HUES6 (cell line): Measurements from ENCODE around the gene RNF144A.

Experiments
- H3K27ac ChIP-seq: 2 replicates; pipeline ENCODE4 v1.7.0; 2013; ENCODE audit warnings: low read depth, mild to moderate bottlenecking, low read length, inconsistent platforms
- H3K27me3 ChIP-seq: 2 replicates; pipeline ENCODE4 v1.6.1; 2013; ENCODE audit warnings: low read length; ENCODE audit not compliant: control insufficient read depth, insufficient read depth
- H3K36me3 ChIP-seq: 2 replicates; pipeline ENCODE4 v1.6.1; 2013; ENCODE audit warnings: low read length; ENCODE audit not compliant: control insufficient read depth, insufficient read depth
- H3K4me1 ChIP-seq: 2 replicates; pipeline ENCODE4 v1.6.1; 2013; ENCODE audit warnings: low read length; ENCODE audit not compliant: control insufficient read depth, insufficient read depth
- H3K4me3 ChIP-seq: 2 replicates; pipeline ENCODE4 v1.5.1; 2013; ENCODE audit warnings: low read depth, low read length
- H3K9ac ChIP-seq: one replicate; pipeline ENCODE4 v1.6.1; 2013; ENCODE audit warnings: mild to moderate bottlenecking, low read length
- H3K9me3 ChIP-seq: 2 replicates; pipeline ENCODE4 v1.6.1; 2013; ENCODE audit warnings: low read depth, low read length; ENCODE audit not compliant: control insufficient read depth, insufficient read depth

RNF144A gene

DNA sequence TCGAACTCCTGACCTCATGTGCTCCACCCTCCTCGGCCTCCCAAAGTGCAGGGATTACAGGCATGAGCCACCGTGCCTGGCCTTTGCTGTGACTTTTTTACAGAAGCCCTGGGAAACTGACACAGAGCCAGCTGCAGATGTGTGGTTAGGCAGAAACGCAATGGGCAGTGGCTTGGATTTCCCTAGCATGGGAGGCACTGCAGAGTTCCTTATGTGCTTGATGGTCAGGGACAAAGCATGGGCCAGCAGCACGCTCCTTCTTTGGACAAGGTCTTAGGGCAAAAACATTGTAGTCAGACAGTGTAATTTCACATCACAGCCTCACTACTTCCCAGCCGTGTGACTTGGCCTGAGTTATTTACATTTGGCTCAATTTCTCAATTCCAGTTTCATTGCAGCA is 153.9 kb downstream of the RNF144A start:
- H3K36me3 ChIP-seq, result no peaks in the 10 kb centered on the region
- H3K4me1 ChIP-seq, result no peaks in the 10 kb centered on the region
- no peaks in the 10 kb centered on the region for H3K27me3 ChIP-seq
- H3K9me3 ChIP-seq, result no peaks in the 10 kb centered on the region
- H3K9ac ChIP-seq, result no peak overlapping the region
- no peak overlapping the region for H3K27ac ChIP-seq
- H3K4me3 ChIP-seq, result no peak overlapping the region

DNA sequence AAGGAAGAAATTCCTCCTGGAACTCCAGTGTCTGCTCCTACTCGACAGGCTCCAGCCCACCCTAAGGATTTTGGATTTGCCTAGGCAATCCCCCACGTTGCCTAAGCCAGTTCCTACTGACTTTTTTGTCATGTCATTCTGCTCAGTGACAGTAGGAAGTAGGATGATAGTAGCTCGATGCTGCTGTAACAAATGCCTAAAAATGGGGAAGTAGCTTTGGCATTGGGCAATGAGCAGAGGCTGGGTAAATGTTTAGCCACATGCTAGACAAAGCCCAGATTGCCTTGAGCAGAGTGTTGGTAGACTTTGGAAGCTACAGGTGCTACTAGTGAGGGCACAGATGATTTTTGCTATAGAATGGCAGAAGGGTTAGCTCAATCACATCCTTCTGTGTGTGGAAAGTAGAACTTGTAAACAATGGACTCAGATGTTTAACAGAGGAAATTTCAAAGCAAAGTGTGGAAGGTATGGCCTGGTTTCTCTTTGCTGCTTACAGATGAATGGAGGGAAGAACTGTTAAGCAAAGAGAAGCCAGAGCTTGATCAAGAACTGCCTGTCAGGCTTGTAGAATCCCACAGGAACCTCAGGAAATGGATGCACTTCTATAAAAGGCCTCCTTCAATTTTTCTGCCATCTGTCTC is 154.8 kb downstream of the RNF144A start:
- Histone ChIP-seq H3K36me3 (no peaks in the 10 kb centered on the region), H3K27me3 (no peaks in the 10 kb centered on the region), H3K9me3 (no peaks in the 10 kb centered on the region), H3K27ac (no peak overlapping the region), H3K4me3 (no peak overlapping the region), H3K9ac (no peak overlapping the region), H3K4me1 (no peaks in the 10 kb centered on the region)

DNA sequence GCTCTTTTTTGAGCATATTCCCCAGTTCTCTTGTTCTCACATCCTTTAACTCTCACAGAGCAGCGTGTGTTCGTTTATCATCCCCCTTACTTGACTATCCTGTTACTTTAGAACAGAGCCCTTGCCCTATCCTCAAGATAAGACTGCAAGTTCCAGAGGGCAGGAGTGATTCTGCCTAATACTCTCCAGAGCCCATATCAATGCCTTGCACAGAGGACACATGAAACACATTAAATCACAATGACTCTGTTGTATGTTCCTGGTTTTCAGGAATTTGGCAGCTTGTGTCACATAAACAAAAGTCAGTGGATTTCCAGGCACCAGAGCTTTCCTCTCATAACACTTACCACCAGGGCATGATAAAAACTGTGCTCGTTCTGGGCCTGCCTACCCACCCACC is 156.7 kb downstream of the RNF144A start:
- no peak overlapping the region for H3K27ac ChIP-seq
- H3K27me3 ChIP-seq, result no peaks in the 10 kb centered on the region
- no peak overlapping the region for H3K4me3 ChIP-seq

DNA sequence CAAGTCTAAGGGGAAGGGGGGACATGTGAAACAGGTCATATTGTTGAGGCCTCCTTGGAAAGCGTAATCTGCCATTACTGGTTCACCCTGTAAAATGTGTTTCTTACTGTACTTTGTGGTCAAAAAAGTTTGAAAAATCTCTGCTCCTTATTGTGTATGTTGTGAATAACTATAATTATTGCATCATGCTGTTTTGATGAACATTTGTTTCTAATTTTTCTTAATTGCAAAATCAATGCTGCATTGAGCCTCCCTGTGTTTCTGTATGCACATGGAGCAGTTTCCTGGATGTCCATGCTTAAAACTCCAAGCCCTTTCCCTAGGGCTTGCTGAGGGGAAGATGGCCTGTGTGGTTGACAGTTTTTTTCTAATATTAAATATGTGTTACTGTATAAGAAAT is 158.6 kb downstream of the RNF144A start:
- no peaks in the 10 kb centered on the region for H3K9me3 ChIP-seq
- H3K4me3 ChIP-seq, result no peak overlapping the region
- no peaks in the 10 kb centered on the region for H3K27me3 ChIP-seq
- H3K9ac ChIP-seq, result no peak overlapping the region
- H3K4me1 ChIP-seq, result no peaks in the 10 kb centered on the region
- H3K36me3 ChIP-seq, result no peaks in the 10 kb centered on the region
- H3K27ac ChIP-seq, result no peak overlapping the region

More for the DNA sequence above, 156.7 kb downstream of the RNF144A start:
- no peaks in the 10 kb centered on the region for H3K9me3 ChIP-seq
- H3K36me3 ChIP-seq, result no peaks in the 10 kb centered on the region
- no peak overlapping the region for H3K9ac ChIP-seq
- no peaks in the 10 kb centered on the region for H3K4me1 ChIP-seq

DNA sequence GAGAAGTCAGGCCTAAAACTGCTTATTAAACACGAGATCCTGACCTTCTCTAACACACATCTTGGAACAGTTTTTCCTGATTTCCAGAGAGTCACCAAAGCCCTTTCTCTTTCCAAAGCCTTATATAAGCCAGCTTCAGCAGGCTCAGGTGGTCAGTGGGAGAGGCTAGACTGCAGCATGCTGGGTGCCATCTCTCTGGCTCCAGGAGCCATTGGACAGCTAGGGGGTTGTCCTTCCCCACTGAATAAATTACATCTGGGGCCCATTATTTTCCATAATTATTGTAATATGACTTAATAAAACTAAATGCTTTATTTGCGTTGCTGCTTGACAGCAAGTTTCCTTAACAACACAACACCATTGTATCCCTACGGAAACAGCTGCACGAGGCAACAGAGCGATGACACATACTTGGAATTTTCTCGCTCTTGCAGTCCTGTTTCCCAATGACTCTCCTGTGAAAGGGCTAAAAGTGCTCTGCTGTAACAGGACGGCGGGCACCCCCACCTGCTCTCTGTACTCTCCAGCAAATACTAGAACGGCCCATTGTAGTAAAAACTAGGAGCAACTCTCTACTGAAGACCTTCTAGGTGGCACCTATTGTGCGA is 160.6 kb downstream of the RNF144A start:
- no peaks in the 10 kb centered on the region for H3K9me3 ChIP-seq
- H3K27ac ChIP-seq, result no peak overlapping the region
- no peak overlapping the region for H3K4me3 ChIP-seq
- no peak overlapping the region for H3K9ac ChIP-seq
- no peaks in the 10 kb centered on the region for H3K36me3 ChIP-seq
- H3K27me3 ChIP-seq, result no peaks in the 10 kb centered on the region
- no peaks in the 10 kb centered on the region for H3K4me1 ChIP-seq

DNA sequence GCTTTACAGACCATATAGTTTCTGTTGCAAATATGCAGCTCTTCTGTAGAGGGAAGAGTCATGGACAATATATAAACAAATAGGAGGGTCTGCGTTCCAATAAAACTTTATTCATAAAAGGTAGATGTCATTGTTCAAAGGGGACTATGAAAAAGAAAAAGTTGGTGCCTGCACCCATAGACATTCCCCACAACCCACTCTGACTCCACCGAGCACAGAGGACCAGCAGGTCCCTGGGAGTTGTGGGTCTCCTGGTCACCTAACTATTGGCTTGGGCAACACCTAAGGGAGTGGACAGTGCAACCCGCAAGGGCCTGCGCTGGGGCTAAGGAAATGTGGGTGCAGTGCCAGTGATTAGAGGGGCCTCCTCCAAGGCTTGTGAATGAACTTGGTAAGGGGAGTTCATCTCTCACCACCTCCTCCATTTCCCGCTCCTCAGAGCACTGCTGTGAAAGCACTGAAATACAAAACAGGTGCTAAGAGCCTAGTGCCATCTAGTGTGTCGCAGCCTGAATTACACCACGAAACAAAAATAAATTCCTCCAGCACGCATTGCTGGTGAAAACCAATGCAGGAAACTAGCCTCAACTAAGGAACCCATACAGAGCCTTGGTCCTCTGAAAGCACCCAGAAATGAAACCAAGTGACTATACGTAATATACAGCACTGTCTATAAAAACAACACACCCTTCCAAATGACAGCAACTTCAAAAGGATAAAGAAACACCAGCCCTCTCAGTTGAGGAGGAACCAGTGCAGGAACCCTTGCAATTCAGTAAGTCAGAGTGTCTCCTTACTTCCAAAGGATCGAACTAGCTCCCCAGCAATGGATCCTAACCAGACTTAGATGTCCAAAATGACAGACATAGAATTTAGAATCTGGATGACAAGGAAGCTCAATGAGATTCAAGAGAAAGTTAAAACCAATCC is 166.6 kb downstream of the RNF144A start:
- Histone ChIP-seq H3K9me3 (0 out of 2 replicates have a peak, but pooled peaks cover 3% of the 10 kb centered on the region), H3K4me1 (no peaks in the 10 kb centered on the region), H3K4me3 (no peak overlapping the region), H3K9ac (no peak overlapping the region), H3K36me3 (no peaks in the 10 kb centered on the region), H3K27ac (no peak overlapping the region), H3K27me3 (no peaks in the 10 kb centered on the region)

DNA sequence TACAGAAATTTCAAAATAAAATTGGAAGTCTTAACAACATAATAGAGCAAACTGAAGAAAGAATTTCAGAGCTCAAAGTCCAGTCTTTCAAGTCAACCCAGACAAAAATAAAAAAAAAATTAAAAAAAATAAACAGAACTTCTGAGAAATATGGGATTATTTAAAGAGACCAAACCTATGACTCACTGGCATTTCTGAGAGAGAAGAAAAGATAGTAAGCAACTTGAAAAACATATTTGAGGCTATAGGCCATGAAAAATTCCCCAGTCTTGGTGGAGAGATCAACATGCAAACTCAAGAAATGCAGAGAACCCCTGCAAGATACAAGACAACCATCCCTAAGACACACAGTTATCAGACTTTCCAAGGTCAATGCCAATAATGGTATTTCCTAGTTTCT is 167.4 kb downstream of the RNF144A start:
- no peaks in the 10 kb centered on the region for H3K36me3 ChIP-seq
- no peak overlapping the region for H3K4me3 ChIP-seq
- H3K27ac ChIP-seq, result no peak overlapping the region
- no peaks in the 10 kb centered on the region for H3K27me3 ChIP-seq
- H3K4me1 ChIP-seq, result no peaks in the 10 kb centered on the region
- H3K9me3 ChIP-seq, result 0 out of 2 replicates have a peak, but pooled peaks cover 3% of the 10 kb centered on the region
- H3K9ac ChIP-seq, result no peak overlapping the region

DNA sequence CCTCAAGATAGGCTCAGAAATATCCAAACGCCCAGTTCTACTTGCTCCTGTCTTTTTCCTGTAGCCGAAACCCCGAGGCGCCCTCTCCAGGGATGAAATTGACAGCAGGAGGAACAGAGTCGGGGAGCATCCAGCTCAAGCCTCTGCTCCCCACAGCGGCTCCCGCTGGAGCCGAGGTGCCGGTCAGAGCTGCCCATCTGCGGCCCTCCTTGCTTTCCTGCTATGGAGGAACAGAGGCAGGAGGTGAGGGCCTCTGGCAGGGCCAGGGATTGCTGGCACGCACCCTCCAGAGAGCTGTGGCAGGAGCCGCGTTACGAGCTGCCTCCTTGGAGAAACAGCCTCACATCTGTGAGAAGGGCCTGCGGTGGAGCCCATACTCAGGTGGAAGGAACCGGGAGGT is 172.1 kb downstream of the RNF144A start:
- H3K9me3 ChIP-seq, result 0 out of 2 replicates have a peak, but pooled peaks cover under 1% of the 10 kb centered on the region
- no peak overlapping the region for H3K4me3 ChIP-seq
- H3K9ac ChIP-seq, result no peak overlapping the region
- H3K27ac ChIP-seq, result no peak overlapping the region
- H3K27me3 ChIP-seq, result no peaks in the 10 kb centered on the region
- H3K36me3 ChIP-seq, result no peaks in the 10 kb centered on the region
- no peaks in the 10 kb centered on the region for H3K4me1 ChIP-seq

DNA sequence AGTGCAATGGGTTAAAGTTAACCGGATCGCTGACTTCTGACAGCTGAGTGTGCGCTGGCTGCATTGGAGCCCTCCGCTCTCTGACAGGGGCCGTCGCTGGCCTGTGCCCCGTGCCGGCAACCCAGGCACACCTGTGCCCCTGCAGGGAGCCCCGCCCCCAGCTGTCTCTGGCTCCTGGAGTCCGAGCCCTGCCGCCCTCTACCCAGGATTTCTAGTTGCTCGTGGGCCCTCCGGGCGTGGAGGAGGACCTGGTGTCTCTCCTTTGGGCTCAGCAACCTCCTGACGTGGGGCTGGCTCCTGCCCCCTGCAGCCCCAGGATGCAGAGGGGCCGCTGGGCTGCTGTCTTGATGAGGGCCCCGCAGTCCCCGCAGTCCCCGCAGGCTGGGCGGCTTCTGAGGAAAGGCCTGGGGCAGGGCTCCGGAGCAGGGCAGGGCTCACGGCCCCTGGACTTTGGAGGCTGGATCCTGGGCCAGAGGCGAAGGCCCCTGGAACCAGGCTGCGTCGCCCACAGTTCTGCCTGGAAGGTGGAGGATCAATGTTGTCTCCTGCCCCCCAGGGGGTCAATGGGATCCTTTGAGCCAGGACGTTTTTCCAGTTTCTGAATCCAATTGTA is 172.8 kb downstream of the RNF144A start:
- Histone ChIP-seq H3K9ac (no peak overlapping the region), H3K27me3 (no peaks in the 10 kb centered on the region), H3K9me3 (no peaks in the 10 kb centered on the region), H3K4me3 (no peak overlapping the region), H3K4me1 (no peaks in the 10 kb centered on the region), H3K27ac (no peak overlapping the region), H3K36me3 (no peaks in the 10 kb centered on the region)

DNA sequence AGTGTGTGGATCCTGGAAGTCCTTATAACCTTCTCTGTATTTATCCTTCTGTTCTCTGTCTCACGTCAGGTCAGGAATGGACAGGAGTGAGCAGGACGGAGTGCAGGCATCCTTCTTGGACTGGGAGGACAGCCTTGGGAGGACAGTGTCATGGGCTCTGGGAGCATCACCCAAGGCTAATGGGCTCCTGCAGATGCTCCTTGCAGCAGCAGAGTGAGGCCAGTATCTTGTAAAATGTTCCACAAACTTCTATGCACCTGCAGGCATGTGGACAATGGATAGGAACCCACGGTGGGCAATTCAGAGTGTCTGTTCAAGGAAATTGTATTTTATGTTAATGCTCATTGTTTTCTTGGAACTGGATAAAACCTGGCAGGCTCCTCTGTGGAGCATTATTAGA is 176.2 kb downstream of the RNF144A start:
- Histone ChIP-seq H3K9ac (no peak overlapping the region), H3K4me1 (peaks cover 4% of the 10 kb centered on the region), H3K36me3 (no peaks in the 10 kb centered on the region), H3K9me3 (no peaks in the 10 kb centered on the region), H3K27me3 (no peaks in the 10 kb centered on the region; the same call in 1 of the 2 replicates), H3K4me3 (no peak overlapping the region), H3K27ac (no peak overlapping the region)
